ENCODE data around the gene MARCO. TPM values are rescaled to one million over a fixed set of nuclear protein-coding genes. Genes with fewer than 3 reads are reported as not detected.

MARCO gene
- polyA plus RNA-seq, 3 donors = 12.7 to 43.7 (median 37.7) TPM

DNA sequence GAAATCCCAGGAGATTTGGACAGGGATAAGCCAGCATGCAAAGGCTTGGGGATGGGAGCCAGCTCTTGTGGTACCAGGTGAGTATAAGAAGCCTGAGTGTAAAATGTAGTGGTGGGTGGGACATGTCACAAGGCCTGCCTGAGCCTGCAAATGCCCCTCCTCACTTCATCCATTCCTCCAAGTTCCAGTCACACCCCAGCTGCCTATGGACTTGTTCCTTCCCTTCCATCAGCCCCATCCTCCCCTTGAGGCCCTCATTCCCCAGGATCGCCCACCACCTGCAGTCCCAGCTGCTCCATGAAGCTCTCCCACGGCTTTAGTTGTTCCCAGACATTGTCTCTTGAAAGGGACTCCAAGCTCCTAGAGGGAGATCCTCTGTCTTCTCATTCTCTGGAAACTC, 81.5 kb downstream of the MARCO start:
- DNase-seq = no peak
- peaks cover 0 to 9% of the 10 kb centered on the region in 2 donors for H3K27me3 ChIP-seq (ENCODE audit: control insufficient read depth in 2 of 2, insufficient read depth in 2 of 2, low read length in 2 of 2)
- no peaks in the 10 kb centered on the region for H3K36me3 ChIP-seq (replicated peaks in 1 of 2; ENCODE audit: control insufficient read depth in 1 of 2, insufficient read depth in 2 of 2, low read length in 2 of 2)
- H3K79me2 ChIP-seq (ENCODE audit: insufficient read depth, low read length) = no peaks in the 10 kb centered on the region
- TF ChIP-seq, protein P1, sequence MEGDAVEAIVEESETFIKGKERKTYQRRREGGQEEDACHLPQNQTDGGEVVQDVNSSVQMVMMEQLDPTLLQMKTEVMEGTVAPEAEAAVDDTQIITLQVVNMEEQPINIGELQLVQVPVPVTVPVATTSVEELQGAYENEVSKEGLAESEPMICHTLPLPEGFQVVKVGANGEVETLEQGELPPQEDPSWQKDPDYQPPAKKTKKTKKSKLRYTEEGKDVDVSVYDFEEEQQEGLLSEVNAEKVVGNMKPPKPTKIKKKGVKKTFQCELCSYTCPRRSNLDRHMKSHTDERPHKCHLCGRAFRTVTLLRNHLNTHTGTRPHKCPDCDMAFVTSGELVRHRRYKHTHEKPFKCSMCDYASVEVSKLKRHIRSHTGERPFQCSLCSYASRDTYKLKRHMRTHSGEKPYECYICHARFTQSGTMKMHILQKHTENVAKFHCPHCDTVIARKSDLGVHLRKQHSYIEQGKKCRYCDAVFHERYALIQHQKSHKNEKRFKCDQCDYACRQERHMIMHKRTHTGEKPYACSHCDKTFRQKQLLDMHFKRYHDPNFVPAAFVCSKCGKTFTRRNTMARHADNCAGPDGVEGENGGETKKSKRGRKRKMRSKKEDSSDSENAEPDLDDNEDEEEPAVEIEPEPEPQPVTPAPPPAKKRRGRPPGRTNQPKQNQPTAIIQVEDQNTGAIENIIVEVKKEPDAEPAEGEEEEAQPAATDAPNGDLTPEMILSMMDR (IDR thresholded peaks at IDR 0.05) = no peak
- no peak overlapping the region for H3K9ac ChIP-seq (ENCODE audit: insufficient read depth, low read length, poor library complexity, severe bottlenecking)
- H3K4me1 ChIP-seq (ENCODE audit: control insufficient read depth in 1 of 2, insufficient read depth in 2 of 2, low read length in 2 of 2) = no peaks in the 10 kb centered on the region
- Mint-ChIP-seq H3K36me3 (no peaks in the 10 kb centered on the region), H3K9me3 (peaks cover 0 to 6% (median 2%) of the 10 kb centered on the region in 7 donors), H3K4me1 (no peaks in the 10 kb centered on the region), H3K27ac (no peak overlapping the region), H3K27me3 (ENCODE audit: low read depth in 3 of 3) (peaks cover 15 to 36% (median 28%) of the 10 kb centered on the region in 3 donors), H3K4me3 (no peak overlapping the region)
- intact Hi-C loops (cut with micrococcal nuclease) = no loop called here
- H3K27ac ChIP-seq (ENCODE audit: low read depth in 1 of 2, low read length in 2 of 2) = no peak overlapping the region
- 96% methylated on average over 2 of the region's 2 CpGs for WGBS (ENCODE audit: insufficient coverage)
- H3K9me3 ChIP-seq (replicated peaks in 1 of 2; ENCODE audit: control insufficient read depth in 1 of 2, insufficient read depth in 1 of 2, low read length in 2 of 2) = no peaks in the 10 kb centered on the region
- H2AFZ ChIP-seq (ENCODE audit: insufficient read depth, low read depth, low read length, poor library complexity, severe bottlenecking) = no peak overlapping the region
- H3K4me2 ChIP-seq (replicated peaks; ENCODE audit: extremely low read depth, low read length, poor library complexity, severe bottlenecking) = no peak overlapping the region
- no peaks in the 10 kb centered on the region for H4K20me1 ChIP-seq (ENCODE audit: insufficient read depth, low read length)
- H3K4me3 ChIP-seq (replicated peaks in 1 of 3; ENCODE audit: low read depth in 2 of 3, low read length in 3 of 3) = no peak overlapping the region

DNA sequence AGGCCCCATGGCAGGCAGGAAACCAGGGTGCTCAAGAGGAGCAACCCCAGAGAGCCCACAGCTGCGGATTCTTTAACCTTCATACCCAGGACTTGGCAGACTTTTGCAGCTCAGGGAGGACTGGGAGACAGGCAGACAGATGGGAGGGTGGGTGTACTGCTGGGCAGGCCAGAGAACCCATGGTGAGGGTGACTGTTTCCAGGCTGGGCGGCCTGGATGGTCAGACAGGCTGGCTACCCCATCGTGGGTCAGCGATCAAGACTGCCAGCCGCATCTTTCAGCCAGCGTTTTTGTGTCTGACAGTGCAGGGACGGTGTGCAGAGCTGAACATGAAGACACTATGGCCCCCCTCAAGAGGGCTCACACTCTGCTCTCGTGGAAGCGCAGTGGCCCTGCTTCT, 82.2 kb downstream of the MARCO start:
- H3K9me3 ChIP-seq (replicated peaks in 1 of 2; ENCODE audit: control insufficient read depth in 1 of 2, insufficient read depth in 1 of 2, low read length in 2 of 2) = no peaks in the 10 kb centered on the region
- no peak overlapping the region for H3K9ac ChIP-seq (ENCODE audit: insufficient read depth, low read length, poor library complexity, severe bottlenecking)
- Mint-ChIP-seq H3K4me1 (no peaks in the 10 kb centered on the region), H3K27me3 (ENCODE audit: low read depth in 3 of 3) (peaks cover 18 to 39% (median 27%) of the 10 kb centered on the region in 3 donors), H3K9me3 (peaks cover 0 to 7% (median 2%) of the 10 kb centered on the region in 7 donors), H3K4me3 (no peak overlapping the region), H3K27ac (no peak overlapping the region), H3K36me3 (no peaks in the 10 kb centered on the region)
- H3K27me3 ChIP-seq (ENCODE audit: control insufficient read depth in 2 of 2, insufficient read depth in 2 of 2, low read length in 2 of 2) = peaks cover 0 to 13% of the 10 kb centered on the region in 2 donors
- no peaks in the 10 kb centered on the region for H4K20me1 ChIP-seq (ENCODE audit: insufficient read depth, low read length)
- no peak for DNase-seq
- H3K27ac ChIP-seq (ENCODE audit: low read depth in 1 of 2, low read length in 2 of 2) = no peak overlapping the region
- 94% methylated on average over 6 of the region's 9 CpGs for WGBS (ENCODE audit: insufficient coverage)
- H3K4me2 ChIP-seq (replicated peaks; ENCODE audit: extremely low read depth, low read length, poor library complexity, severe bottlenecking) = no peak overlapping the region
- no peaks in the 10 kb centered on the region for H3K4me1 ChIP-seq (ENCODE audit: control insufficient read depth in 1 of 2, insufficient read depth in 2 of 2, low read length in 2 of 2)
- intact Hi-C loops (cut with micrococcal nuclease) = no loop called here
- H3K4me3 ChIP-seq (replicated peaks in 1 of 3; ENCODE audit: low read depth in 2 of 3, low read length in 3 of 3) = no peak overlapping the region
- TF ChIP-seq, protein P1 (IDR thresholded peaks at IDR 0.05) = no peak
- no peaks in the 10 kb centered on the region for H3K36me3 ChIP-seq (replicated peaks in 1 of 2; ENCODE audit: control insufficient read depth in 1 of 2, insufficient read depth in 2 of 2, low read length in 2 of 2)
- H2AFZ ChIP-seq (ENCODE audit: insufficient read depth, low read depth, low read length, poor library complexity, severe bottlenecking) = no peak overlapping the region
- H3K79me2 ChIP-seq (ENCODE audit: insufficient read depth, low read length) = no peaks in the 10 kb centered on the region

Data from CD14-positive monocyte (primary cell).